RKO (cell line): ENCODE results near the gene GINS1.

Experiments
- DNase-seq: peaks from one replicate; pipeline ENCODE4 v3.0.0-alpha.2; 2016; ENCODE audit warnings: low spot score

The GINS1 gene

GRCh38 chr20:25407311-25408169, at the start of gene GINS1:
Gene GINS1, plus strand, starts transcription at chr20:25407673. Its CDS starts 148 bp downstream, at chr20:25407821.
- peak; percentile 93 for DNase-seq

GRCh38 chr20:25360631-25361286, 46.7 kb upstream of the GINS1 start:
- DNase-seq, result no peak

- no peak for DNase-seq
These were observed 46.2 kb upstream of the GINS1 start for GRCh38 chr20:25361287-25361683.

GRCh38 chr20:25364180-25364788, 43.2 kb upstream of the GINS1 start:
- no peak for DNase-seq

GRCh38 chr20:25364879-25365699, 42.4 kb upstream of the GINS1 start:
- no peak for DNase-seq

GRCh38 chr20:25368526-25368925, 38.9 kb upstream of the GINS1 start:
- no peak for DNase-seq

- no peak for DNase-seq
These were observed 38.5 kb upstream of the GINS1 start for GRCh38 chr20:25368976-25369375.

- no peak for DNase-seq
These were observed 37.9 kb upstream of the GINS1 start for GRCh38 chr20:25369529-25369928.

GRCh38 chr20:25369971-25370370, 37.5 kb upstream of the GINS1 start:
- DNase-seq, result no peak

- DNase-seq, result peak; percentile 95
These were observed 34.7 kb upstream of the GINS1 start for GRCh38 chr20:25372584-25373336.

- DNase-seq, result no peak
These were observed 32.6 kb upstream of the GINS1 start for GRCh38 chr20:25374842-25375241.

- no peak for DNase-seq
These were observed 31.2 kb upstream of the GINS1 start for GRCh38 chr20:25376236-25376635.

- no peak for DNase-seq
These were observed 30.6 kb upstream of the GINS1 start for GRCh38 chr20:25376886-25377285.

GRCh38 chr20:25378189-25378883, 29.1 kb upstream of the GINS1 start:
- no peak for DNase-seq

GRCh38 chr20:25378884-25379733, 28.4 kb upstream of the GINS1 start:
- no peak for DNase-seq

GRCh38 chr20:25380945-25381614, 26.4 kb upstream of the GINS1 start:
- no peak for DNase-seq

- DNase-seq, result no peak
These were observed 24.6 kb upstream of the GINS1 start for GRCh38 chr20:25382704-25383370.

- peak; percentile 72 for DNase-seq
These were observed 18.0 kb upstream of the GINS1 start for GRCh38 chr20:25389401-25389857.
